Mucosa of rectum (tissue), 2 donors: Measurements from ENCODE around the gene DNAJB8.

Experiments
- H3K27ac ChIP-seq, 2 donors: one replicate each; pipeline ENCODE4 v1.7.0; 2013; ENCODE audit warnings: inconsistent platforms in 2 of 2, low read depth in 2 of 2, low read length in 2 of 2
- H3K27me3 ChIP-seq, 2 donors: one replicate each; pipeline ENCODE4 v1.7.0; 2013; ENCODE audit warnings: low read length in 2 of 2; ENCODE audit not compliant: control insufficient read depth in 2 of 2, insufficient read depth in 2 of 2
- H3K36me3 ChIP-seq, 2 donors: one replicate each; pipeline ENCODE4 v1.7.0; 2013; ENCODE audit warnings: low read length in 2 of 2; ENCODE audit not compliant: control insufficient read depth in 2 of 2, insufficient read depth in 2 of 2
- H3K4me1 ChIP-seq, 2 donors: one replicate each; pipeline ENCODE4 v1.7.0; 2013; ENCODE audit warnings: low read length in 2 of 2, mild to moderate bottlenecking in 1 of 2; ENCODE audit not compliant: control insufficient read depth in 2 of 2, insufficient read depth in 2 of 2
- H3K4me3 ChIP-seq, 2 donors: one replicate each; pipeline ENCODE4 v1.7.0; 2013; ENCODE audit warnings: low read length in 2 of 2
- H3K9ac ChIP-seq, 2 donors: one replicate each; pipeline ENCODE4 v1.7.0; 2013; ENCODE audit warnings: low read length in 2 of 2, low read depth in 1 of 2, mild to moderate bottlenecking in 1 of 2
- H3K9me3 ChIP-seq, 2 donors: one replicate each; pipeline ENCODE4 v1.7.0; 2013; ENCODE audit warnings: low read length in 2 of 2; ENCODE audit not compliant: control insufficient read depth in 2 of 2
- donor health status: healthy.
- donor health status: Normal muscosa, but diverticular disease.

DNAJB8 gene

DNA sequence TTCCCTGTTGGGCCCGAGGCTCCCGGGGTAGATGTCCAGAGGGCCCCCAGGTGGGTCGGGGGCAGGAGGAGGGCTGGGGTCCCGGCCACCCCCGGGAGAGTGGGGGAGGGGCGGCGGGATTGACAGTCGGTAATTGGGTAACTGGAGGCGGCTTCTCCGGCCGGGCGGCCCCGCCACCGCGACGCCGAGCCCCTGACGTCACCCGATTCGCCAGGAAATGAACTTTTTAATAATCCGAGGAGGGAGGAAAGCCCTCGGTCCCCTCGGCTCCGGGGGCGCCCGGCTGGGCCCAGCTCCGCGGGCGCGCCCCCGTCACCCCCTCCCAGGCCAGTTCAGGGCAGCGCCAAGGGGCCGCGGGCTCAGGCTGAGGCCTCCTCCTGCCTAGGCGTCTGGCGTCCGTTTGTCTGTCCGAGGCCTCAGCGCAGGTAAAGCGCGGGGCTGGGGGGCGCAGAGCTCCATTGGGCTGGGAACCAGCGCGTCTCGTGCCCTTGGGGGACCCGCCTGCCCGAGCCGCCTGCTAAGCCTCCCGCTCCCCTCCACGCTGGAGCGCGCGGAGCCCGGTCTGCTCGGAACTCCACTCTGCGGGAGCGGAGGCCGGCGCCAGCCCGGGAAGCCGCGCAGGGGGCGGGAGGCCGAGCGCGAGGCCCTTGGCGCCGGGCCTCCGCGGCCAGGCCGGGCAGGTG lies 22.4 kb upstream of the DNAJB8 start:
- Histone ChIP-seq H3K36me3 (no peaks in the 10 kb centered on the region), H3K9me3 (no peaks in the 10 kb centered on the region), H3K9ac (peak overlapping the region in 1 of 2 donors; percentile 62), H3K4me3 (peak overlapping the region; percentile 60 to 61), H3K27me3 (peaks cover 73 to 79% of the 10 kb centered on the region in 2 donors), H3K4me1 (peaks cover 14 to 21% of the 10 kb centered on the region in 2 donors), H3K27ac (peak overlapping the region; percentile 9 to 55)

DNA sequence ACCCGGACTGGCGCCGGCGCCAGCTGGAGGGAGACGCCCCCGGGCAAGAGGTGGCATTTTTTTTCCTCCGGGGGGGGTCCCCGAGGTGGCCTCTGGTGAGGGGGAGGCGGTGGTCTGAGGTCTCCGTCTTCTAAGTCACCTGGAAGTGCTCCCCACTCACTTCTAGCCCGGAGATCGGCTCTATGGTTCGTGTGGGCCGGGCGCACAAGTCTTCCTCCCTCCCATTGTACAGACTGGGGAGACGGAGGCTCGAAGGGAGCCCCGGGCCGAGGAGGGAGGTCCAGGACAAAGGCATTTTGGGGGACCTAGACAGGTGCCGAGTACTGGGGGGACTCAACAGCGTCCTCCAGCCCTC lies 21.9 kb upstream of the DNAJB8 start:
- no peaks in the 10 kb centered on the region for H3K36me3 ChIP-seq
- peak overlapping the region; percentile 55 to 67 for H3K27ac ChIP-seq
- H3K9ac ChIP-seq: peak overlapping the region in 1 of 2 donors; percentile 62
- H3K4me1 ChIP-seq: peaks cover 14 to 21% of the 10 kb centered on the region in 2 donors
- peak overlapping the region; percentile 31 to 60 for H3K4me3 ChIP-seq
- no peaks in the 10 kb centered on the region for H3K9me3 ChIP-seq
- H3K27me3 ChIP-seq: peaks cover 73 to 79% of the 10 kb centered on the region in 2 donors

DNA sequence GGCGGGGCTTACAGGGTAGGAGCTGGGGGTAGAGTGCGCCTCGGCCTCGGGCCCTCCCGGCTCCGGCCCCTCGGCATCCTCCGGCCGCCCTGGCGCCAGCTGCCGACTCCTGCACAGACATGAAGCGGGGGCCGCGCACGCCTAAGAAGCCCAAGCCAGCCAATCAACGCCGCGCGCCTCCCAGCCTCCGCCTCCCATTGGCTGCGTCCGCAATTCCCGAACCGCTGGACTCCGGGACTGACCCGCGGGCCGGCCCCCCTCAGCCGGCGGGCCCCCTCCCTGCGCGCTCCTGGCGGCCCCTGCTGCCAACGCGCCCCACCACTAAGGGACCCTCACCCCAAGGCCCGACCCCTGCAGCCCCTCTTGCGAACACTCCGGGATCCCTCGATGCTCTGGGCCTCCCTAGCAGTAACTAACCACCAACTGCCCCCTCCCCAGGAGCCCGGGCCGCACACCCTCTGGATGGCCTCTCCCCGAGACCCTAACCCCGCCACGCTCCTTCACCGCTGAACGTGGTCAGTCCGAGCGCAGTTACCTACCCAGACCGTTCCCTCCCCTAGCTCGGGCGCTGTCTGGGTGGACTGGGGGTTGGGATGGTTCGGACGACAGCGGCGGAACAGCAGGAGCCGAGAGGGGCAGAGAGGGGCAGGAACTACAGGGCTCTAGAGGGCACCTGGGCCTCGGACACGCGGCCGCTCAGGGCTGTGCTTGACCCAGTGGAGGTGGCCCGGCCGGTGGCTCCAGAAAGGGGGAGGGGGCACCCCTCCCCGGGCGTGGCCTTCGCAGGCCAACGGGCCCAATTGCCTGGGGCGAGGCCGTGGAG lies 21.3 kb upstream of the DNAJB8 start:
- Histone ChIP-seq H3K4me1 (peaks cover 14 to 21% of the 10 kb centered on the region in 2 donors), H3K27ac (peak overlapping the region; percentile 42 to 67), H3K36me3 (no peaks in the 10 kb centered on the region), H3K4me3 (peak overlapping the region; percentile 60 to 61), H3K9ac (peak overlapping the region in 1 of 2 donors; percentile 47), H3K27me3 (peaks cover 72 to 80% of the 10 kb centered on the region in 2 donors), H3K9me3 (no peaks in the 10 kb centered on the region)

DNA sequence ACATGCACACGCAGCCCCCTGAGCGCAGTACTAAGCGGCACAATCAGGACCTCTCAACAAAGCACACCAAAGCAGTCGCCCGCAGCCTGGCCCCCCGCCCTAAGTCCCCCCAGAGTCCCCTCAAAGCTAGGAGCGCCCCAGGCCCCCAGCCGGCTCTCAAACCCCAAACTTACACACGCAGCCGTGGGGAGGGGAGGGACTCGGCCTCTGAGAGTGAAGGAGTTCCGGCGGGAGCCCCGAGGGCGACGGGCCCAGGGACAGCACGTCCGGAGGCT lies 20.8 kb upstream of the DNAJB8 start:
- no peaks in the 10 kb centered on the region for H3K36me3 ChIP-seq
- H3K27me3 ChIP-seq: peaks cover 75 to 80% of the 10 kb centered on the region in 2 donors
- H3K9me3 ChIP-seq: no peaks in the 10 kb centered on the region
- H3K9ac ChIP-seq: peak overlapping the region in 1 of 2 donors; percentile 22
- no peak overlapping the region for H3K27ac ChIP-seq
- peak overlapping the region; percentile 55 to 61 for H3K4me3 ChIP-seq
- peaks cover 14 to 21% of the 10 kb centered on the region in 2 donors for H3K4me1 ChIP-seq

DNA sequence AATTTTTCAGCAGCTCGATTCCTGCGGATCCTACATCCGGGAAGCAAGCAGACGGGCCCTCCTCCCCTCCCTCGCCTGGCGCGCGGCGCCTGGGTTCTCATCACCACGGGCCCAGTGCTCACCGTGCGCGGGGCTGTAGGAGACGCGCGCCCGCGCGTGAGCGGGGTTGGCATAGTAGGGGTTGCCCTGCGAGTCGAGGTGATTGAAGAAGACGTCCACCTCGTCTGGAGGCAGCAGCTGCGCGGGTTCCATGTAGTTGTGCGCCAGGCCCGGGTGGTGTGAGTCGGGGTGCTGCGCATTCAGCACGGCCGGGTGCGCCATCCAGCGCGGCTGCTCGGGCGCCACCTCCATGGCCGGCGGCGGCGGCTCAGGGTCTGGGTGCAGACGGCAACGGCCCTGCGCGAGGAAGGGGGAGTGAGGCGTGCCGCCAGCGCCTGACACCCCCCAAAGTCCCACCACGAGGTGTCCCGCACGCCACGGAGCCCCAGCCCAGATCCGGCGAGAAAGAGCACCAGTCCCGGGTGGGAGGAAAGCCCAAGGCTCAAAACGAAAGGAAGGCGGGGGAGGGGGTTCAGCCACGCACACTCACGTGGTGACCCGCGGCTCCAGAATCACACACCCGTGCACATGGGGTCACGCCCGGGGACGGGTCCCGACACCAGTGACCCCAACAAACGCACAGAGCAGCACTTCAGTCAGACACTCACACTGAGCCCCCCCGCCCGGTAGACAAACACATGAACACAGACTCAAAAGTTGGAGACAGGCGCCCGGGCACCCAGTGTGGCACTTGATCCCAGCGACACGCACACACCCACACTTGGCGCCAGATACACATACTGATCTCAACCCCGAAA lies 20.2 kb upstream of the DNAJB8 start:
- H3K4me3 ChIP-seq: peak overlapping the region; percentile 55 to 61
- peak overlapping the region in 1 of 2 donors; percentile 23 for H3K27ac ChIP-seq
- no peaks in the 10 kb centered on the region for H3K9me3 ChIP-seq
- H3K4me1 ChIP-seq: peaks cover 14 to 21% of the 10 kb centered on the region in 2 donors
- H3K27me3 ChIP-seq: peaks cover 77 to 78% of the 10 kb centered on the region in 2 donors
- H3K9ac ChIP-seq: peak overlapping the region in 1 of 2 donors; percentile 22
- no peaks in the 10 kb centered on the region for H3K36me3 ChIP-seq

DNA sequence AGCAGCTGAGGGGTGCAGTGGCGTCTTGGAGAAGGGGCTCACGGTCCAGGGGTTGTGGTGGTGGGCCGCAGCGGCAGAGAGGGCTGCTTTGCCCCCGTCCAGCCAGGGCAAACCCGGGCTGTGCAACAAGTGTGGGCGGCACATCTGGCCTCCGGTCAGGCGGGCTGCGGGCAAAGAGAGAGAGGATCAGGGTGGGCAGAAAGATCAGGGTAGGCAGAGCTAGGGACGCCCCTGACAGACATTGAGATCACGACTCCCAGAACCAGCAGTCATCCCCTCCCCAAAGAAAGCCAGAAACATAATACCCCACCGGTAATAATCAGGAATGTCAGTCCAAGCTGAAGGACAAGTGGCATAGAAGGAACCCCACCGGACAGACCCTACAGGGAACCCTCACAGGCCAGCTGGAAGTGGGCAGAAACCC lies 19.5 kb upstream of the DNAJB8 start:
- Histone ChIP-seq H3K27ac (peak overlapping the region in 1 of 2 donors; percentile 23), H3K27me3 (peaks cover 74% of the 10 kb centered on the region in 2 donors), H3K9ac (no peak overlapping the region), H3K4me3 (peak overlapping the region; percentile 55 to 61), H3K4me1 (peaks cover 14 to 21% of the 10 kb centered on the region in 2 donors), H3K36me3 (no peaks in the 10 kb centered on the region), H3K9me3 (no peaks in the 10 kb centered on the region)

DNA sequence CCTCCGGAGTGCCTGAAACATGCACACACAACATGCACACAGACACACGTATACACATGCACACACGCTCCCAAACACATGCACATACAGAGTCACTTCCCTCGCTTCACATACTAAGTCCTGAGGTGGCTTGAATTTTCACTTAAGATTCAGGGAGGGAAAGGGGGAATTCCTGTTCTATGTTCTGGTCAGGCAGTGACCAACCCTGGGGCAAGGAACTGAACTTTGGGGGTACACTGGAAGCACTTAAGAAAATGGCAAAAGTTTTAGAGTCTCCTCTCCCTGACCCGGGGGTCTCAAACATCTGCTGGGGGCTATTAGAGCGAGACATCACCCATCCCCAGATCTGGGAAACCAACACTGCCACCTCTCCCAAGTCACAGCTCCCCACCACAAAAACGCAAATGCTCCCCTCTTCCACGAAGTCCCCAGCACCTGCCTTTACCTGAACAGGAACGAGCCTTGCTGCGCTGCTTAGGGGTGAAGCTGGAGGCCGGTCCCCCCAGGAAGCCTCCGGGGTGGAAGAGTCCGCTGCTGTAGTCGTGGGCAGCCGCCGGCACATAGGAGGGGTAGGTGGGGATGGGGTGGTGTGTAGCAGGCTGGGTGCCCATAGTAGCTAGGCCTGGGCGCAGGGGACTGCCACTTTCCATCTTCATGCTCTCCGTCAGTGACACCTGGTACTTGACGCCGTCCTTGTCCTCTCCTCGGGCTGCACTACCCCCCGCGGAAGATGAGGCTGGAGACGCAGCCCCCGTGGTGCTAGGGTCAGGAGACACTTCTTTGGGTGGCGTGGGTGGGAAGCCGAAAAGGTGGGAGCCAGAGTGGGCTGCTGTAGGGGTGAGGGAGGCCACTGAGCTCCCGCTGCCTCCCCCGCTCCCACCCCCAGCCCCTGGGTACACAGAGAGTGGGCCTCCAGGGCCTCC lies 18.9 kb upstream of the DNAJB8 start:
- Histone ChIP-seq H3K9me3 (no peaks in the 10 kb centered on the region), H3K4me3 (no peak overlapping the region), H3K27ac (no peak overlapping the region), H3K36me3 (no peaks in the 10 kb centered on the region), H3K4me1 (peaks cover 14 to 21% of the 10 kb centered on the region in 2 donors), H3K27me3 (peaks cover 67 to 75% of the 10 kb centered on the region in 2 donors), H3K9ac (no peak overlapping the region)

DNA sequence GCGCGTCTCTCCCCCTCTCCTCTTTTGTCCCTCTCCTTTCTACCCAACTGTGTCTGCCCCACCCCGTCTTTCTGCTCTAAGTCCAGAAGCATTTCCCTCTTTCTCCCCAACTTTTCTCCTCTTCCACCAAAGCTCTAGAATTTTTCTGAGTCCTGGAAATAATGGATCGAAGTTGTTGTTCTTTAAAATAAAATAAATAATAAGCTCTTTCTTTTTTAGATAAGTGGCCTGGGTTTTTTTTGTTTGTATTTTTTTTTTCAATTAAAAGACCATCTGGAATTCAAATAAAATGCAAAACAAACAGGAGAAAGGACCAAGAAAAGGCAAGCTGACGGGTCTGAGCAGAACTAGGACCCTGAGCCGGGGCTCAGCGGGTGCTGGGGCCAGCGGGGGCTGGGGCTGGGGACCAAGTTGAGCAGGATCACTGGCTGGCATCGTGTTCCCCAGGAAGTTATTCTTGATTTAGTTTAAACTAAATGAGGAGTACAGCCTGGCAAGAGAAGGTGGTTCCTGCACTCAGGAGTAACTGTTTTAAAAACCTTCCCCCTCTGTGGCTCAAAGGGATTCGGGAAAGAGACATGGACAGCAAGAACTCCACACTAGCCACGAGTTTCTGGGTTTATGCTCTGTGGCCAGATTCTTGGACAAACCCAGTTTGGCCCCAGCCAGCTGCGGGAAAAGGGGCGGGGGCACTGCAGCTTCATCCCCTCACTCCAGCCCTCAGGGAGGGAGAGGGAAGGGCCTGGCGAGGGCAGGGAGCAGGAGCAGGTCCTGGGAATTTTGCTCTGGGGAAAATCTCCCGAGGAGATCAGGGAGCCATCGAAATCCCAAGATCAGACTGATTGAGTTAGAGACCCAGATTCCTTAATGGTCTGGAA lies 18.0 kb upstream of the DNAJB8 start:
- no peaks in the 10 kb centered on the region for H3K9me3 ChIP-seq
- H3K27me3 ChIP-seq: peaks cover 62 to 70% of the 10 kb centered on the region in 2 donors
- peaks cover 13 to 15% of the 10 kb centered on the region in 2 donors for H3K4me1 ChIP-seq
- H3K36me3 ChIP-seq: no peaks in the 10 kb centered on the region
- H3K4me3 ChIP-seq: no peak overlapping the region
- peak overlapping the region in 1 of 2 donors; percentile 37 for H3K27ac ChIP-seq
- H3K9ac ChIP-seq: no peak overlapping the region
